K562 (cell line): ENCODE results near the gene SIGLEC5. TPM values are rescaled to one million over a fixed set of nuclear protein-coding genes. Genes with fewer than 3 reads are reported as not detected.

Experiments
- ARID1B ChIP-seq: fragments of 450-650 bp; IDR thresholded peaks from 2 replicates; pipeline ENCODE4 v1.6.1; 2016; ENCODE audit warnings: antibody characterized with exemption, mild to moderate bottlenecking, inconsistent platforms
- BRD4 ChIP-seq: fragments of 200-600 bp; sonication (generic); IDR thresholded peaks from 2 replicates; pipeline ENCODE4 v1.6.1; 2017; ENCODE audit warnings: inconsistent platforms
- BRF2 ChIP-seq: IDR thresholded peaks from 3 replicates; pipeline ENCODE4 v1.6.1; 2011; ENCODE audit warnings: borderline replicate concordance, mild to moderate bottlenecking; ENCODE audit not compliant: insufficient read length, insufficient read depth
- CBX2 ChIP-seq: fragments of 200-600 bp; sonication (generic); IDR thresholded peaks from one replicate; pipeline ENCODE4 v1.6.1; 2012; ENCODE audit warnings: mild to moderate bottlenecking, low read length, inconsistent platforms; ENCODE audit not compliant: insufficient read depth, poor library complexity, severe bottlenecking
- E2F4 ChIP-seq: sonication (generic); formaldehyde crosslinking; IDR thresholded peaks from 2 replicates; pipeline ENCODE4 v1.8.0; 2022; ENCODE audit warnings: mild to moderate bottlenecking, low read depth, missing genetic modification reagents
- FOXK1 ChIP-seq: sonication (generic); formaldehyde crosslinking; IDR thresholded peaks from 2 replicates; pipeline ENCODE4 v1.8.0; 2022; ENCODE audit warnings: missing genetic modification reagents, mild to moderate bottlenecking, borderline replicate concordance
- FOXO4 ChIP-seq: fragments of 450-650 bp; formaldehyde crosslinking; IDR thresholded peaks from 2 replicates; pipeline ENCODE4 v1.4.0; 2020; ENCODE audit warnings: mild to moderate bottlenecking, moderate library complexity
- GABPB1 ChIP-seq: sonication (generic); formaldehyde crosslinking; IDR thresholded peaks from 2 replicates; pipeline ENCODE4 v1.8.0; 2022; ENCODE audit warnings: mild to moderate bottlenecking, missing genetic modification reagents
- HNRNPK ChIP-seq: fragments of 200-400 bp; formaldehyde crosslinking; IDR thresholded peaks from one replicate; pipeline ENCODE4 v1.6.1; 2018; ENCODE audit warnings: mild to moderate bottlenecking, low read depth, low read length; ENCODE audit not compliant: poor library complexity, severe bottlenecking
- SIX5 ChIP-seq, 2 experiments: IDR thresholded peaks; 2 replicates each; pipeline ENCODE4 v1.6.1; 2011; ENCODE audit warnings: low read length in 2 of 2, borderline replicate concordance in 1 of 2, low read depth in 1 of 2, mild to moderate bottlenecking in 1 of 2, moderate library complexity in 1 of 2; ENCODE audit not compliant: insufficient read depth in 1 of 2
- SNAPC5 ChIP-seq: fragments of 250-450 bp; sonication (Bioruptor Pico); IDR thresholded peaks from 2 replicates; pipeline ENCODE4 v1.8.0; 2021; ENCODE audit warnings: moderate library complexity, mild to moderate bottlenecking, inconsistent platforms
- ZFP91 ChIP-seq: sonication (generic); formaldehyde crosslinking; IDR thresholded peaks from 2 replicates; pipeline ENCODE4 v1.8.0; 2022; ENCODE audit warnings: mild to moderate bottlenecking, missing genetic modification reagents
- ZNF280B ChIP-seq: fragments of 250-450 bp; sonication (Bioruptor Pico); IDR thresholded peaks from 2 replicates; pipeline ENCODE4 v1.5.1; 2021; ENCODE audit warnings: mild to moderate bottlenecking
- ZNF3 ChIP-seq: fragments of 250-450 bp; sonication (Bioruptor Pico); IDR thresholded peaks from 2 replicates; pipeline ENCODE4 v1.5.0; 2021; ENCODE audit warnings: mild to moderate bottlenecking, moderate library complexity
- ZNF398 ChIP-seq: fragments of 250-450 bp; sonication (Bioruptor Pico); IDR thresholded peaks from 2 replicates; pipeline ENCODE4 v1.8.0; 2021; ENCODE audit warnings: moderate library complexity, mild to moderate bottlenecking, inconsistent platforms
- ZNF586 ChIP-seq: fragments of 450-650 bp; formaldehyde crosslinking; conservative IDR thresholded peaks from 2 replicates; pipeline ENCODE4 v1.4.0; 2020; ENCODE audit warnings: mild to moderate bottlenecking, moderate library complexity
- polyA plus RNA-seq, 8 experiments: library from polyadenylated mRNA; depleted of rRNA in 4 of 8; stranded (reverse) in 5 of 8; unstranded in 3 of 8; fragments of >200 nt; fragmentation: Nextera tagmentation in 2 of 8; fragmentation: Illumina TruSeq in 1 of 8; extraction: Ambion mirVana in 2 of 8; extraction: Trizol in 1 of 8; gene quantifications; 2 replicates each; pipeline versions ENCODE4 v1.2.1 to v1.2.3, GENCODE V29; 2011 to 2014; ENCODE audit warnings: inconsistent platforms in 1 of 8, missing spikeins in 1 of 8
- total RNA-seq, 7 experiments: library from RNA; depleted of rRNA in 6 of 7; stranded (reverse); fragments of >200 nt in 6 of 7; fragmentation: Illumina TruSeq in 2 of 7; extraction: Trizol in 2 of 7; gene quantifications; 2 replicates each; pipeline versions ENCODE4 v1.2.1 to v1.2.3, GENCODE V29; 2011 to 2021; ENCODE audit warnings: low replicate concordance in 1 of 7

SIGLEC5 gene
- total and polyA plus RNA-seq, 9 of the 15 experiments (the other 6 are each of a cell fraction or from before 2014, with no cell fraction given) = 0.14 TPM; not detected in 8

- TF ChIP-seq FOXO4 (CRISPR knock-in tag) (no peak), ZNF3 (CRISPR knock-in tag) (no peak), SIX5 (IDR thresholded peaks at IDR 0.05; ENCODE audit: borderline replicate concordance in 1 of 2, insufficient read depth in 1 of 2, low read depth in 1 of 2, low read length in 2 of 2) (no peak), BRF2 (no peak), BRD4 (no peak), ARID1B (no peak), CBX2 (no peak), E2F4 (CRISPR knock-in tag) (no peak), ZNF280B (CRISPR knock-in tag) (0 out of 2 replicates have a peak, but pooled peaks have one; percentile 14), ZNF586 (CRISPR knock-in tag) (no peak), SNAPC5 (CRISPR knock-in tag) (no peak), FOXK1 (CRISPR knock-in tag) (no peak), ZNF398 (CRISPR knock-in tag) (no peak), ZFP91 (CRISPR knock-in tag) (no peak), GABPB1 (CRISPR knock-in tag) (no peak), HNRNPK (no peak)
Observed at GRCh38 chr19:51587264-51588191, 42.7 kb downstream of the SIGLEC5 start (continued).
